Endodermal cell (in vitro differentiated cells): ENCODE data around the gene RALGPS2. TPM values are rescaled to one million over a fixed set of nuclear protein-coding genes. Genes with fewer than 3 reads are reported as not detected.

Experiments used
- DNase-seq: peaks from one replicate; pipeline ENCODE4 v3.0.0-alpha.2; 2017
- H3K27ac ChIP-seq: 2 replicates; pipeline ENCODE4 v1.5.1; 2013; ENCODE audit warnings: mild to moderate bottlenecking, low read depth, low read length, moderate library complexity
- H3K27me3 ChIP-seq: 2 replicates; pipeline ENCODE4 v1.6.1; 2013; ENCODE audit warnings: mild to moderate bottlenecking, low read length, moderate library complexity; ENCODE audit not compliant: insufficient read depth, control insufficient read depth, poor library complexity, severe bottlenecking
- H3K36me3 ChIP-seq: 2 replicates; pipeline ENCODE4 v1.7.0; 2013; ENCODE audit warnings: mild to moderate bottlenecking, low read length, moderate library complexity; ENCODE audit not compliant: control insufficient read depth, insufficient read depth
- H3K4me1 ChIP-seq: one replicate; pipeline ENCODE4 v1.7.0; 2013; ENCODE audit warnings: low read length; ENCODE audit not compliant: control insufficient read depth, insufficient read depth
- H3K4me3 ChIP-seq: 2 replicates; pipeline ENCODE4 v1.5.1; 2013; ENCODE audit warnings: mild to moderate bottlenecking, low read length, moderate library complexity
- H3K9ac ChIP-seq: 2 replicates; pipeline ENCODE4 v1.6.1; 2013; ENCODE audit warnings: mild to moderate bottlenecking, low read length, moderate library complexity; ENCODE audit not compliant: poor library complexity, severe bottlenecking; ENCODE audit errors: extremely low read depth
- H3K9me3 ChIP-seq: 2 replicates; pipeline ENCODE4 v1.6.1; 2013; ENCODE audit warnings: mild to moderate bottlenecking, low read length, moderate library complexity; ENCODE audit not compliant: control insufficient read depth
- H3K27ac Mint-ChIP-seq: 2 replicates; pipeline ENCODE4 v1.8.0; 2020; ENCODE audit warnings: mixed read lengths
- H3K27me3 Mint-ChIP-seq: 2 replicates; pipeline ENCODE4 v1.8.0; 2021; ENCODE audit warnings: mild to moderate bottlenecking, mixed read lengths; ENCODE audit not compliant: insufficient read depth
- H3K36me3 Mint-ChIP-seq: 2 replicates; pipeline ENCODE4 v1.8.0; 2020; ENCODE audit warnings: low read depth, mixed read lengths
- H3K4me1 Mint-ChIP-seq: 2 replicates; pipeline ENCODE4 v1.8.0; 2020; ENCODE audit warnings: mixed read lengths
- H3K4me3 Mint-ChIP-seq: 2 replicates; pipeline ENCODE4 v1.8.0; 2020; ENCODE audit warnings: mild to moderate bottlenecking, moderate library complexity, mixed read lengths
- H3K9me3 Mint-ChIP-seq: 2 replicates; pipeline ENCODE4 v1.8.0; 2020; ENCODE audit warnings: mild to moderate bottlenecking, mixed read lengths
- whole genome bisulfite sequencing, 2 experiments: methylation state at CpG; one replicate each; pipeline versions ENCODE4 v1.1.5 to v1.1.7; 2013; ENCODE audit warnings: missing lambda C conversion rate in 2 of 2, mixed read lengths in 1 of 2; ENCODE audit not compliant: insufficient coverage in 1 of 2, insufficient read length in 1 of 2; 5-methylcytosine and 5-hydroxymethylcytosine counted together
- total RNA-seq, 2 donors: library from RNA; stranded (reverse); fragmentation: NEBNext Ultra II Directional in 1 of 2; extraction: Animal tissue kit (Norgen Biotek cat#: 25700) in 1 of 2; gene quantifications; 2 replicates in 1 of 2; 3 replicates in 1 of 2; pipeline ENCODE4 v1.2.1, GENCODE V29; 2021
- TF ChIP-seq, protein P1 (sequence below): fragments of 200-600 bp; sonication (generic); conservative IDR thresholded peaks from 2 replicates; pipeline ENCODE4 v1.5.0; 2021; ENCODE audit warnings: antibody characterized with exemption, mild to moderate bottlenecking

The RALGPS2 gene
- total RNA-seq, 2 donors from 2014 or later: 56.6 to 73.1 TPM

DNA sequence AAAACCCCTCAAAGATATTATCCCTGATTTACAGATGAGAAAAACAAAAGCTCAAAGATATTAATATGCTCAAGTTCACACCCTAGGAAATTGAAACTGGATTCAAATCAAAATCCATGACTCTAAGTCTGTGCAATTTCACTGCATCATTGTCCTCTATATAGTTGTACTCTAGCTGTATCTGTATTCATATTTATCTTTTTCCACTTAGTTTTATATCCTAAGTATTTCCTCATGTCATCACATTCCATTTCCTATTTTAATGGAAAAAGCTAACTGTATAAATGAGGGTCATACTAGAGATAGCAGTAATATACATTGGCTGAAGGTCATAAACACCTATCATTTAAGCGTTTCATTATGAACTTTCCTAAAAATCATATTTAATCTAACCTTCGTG lies 42.2 kb upstream of the RALGPS2 start:
- Histone ChIP-seq H3K27me3 (no peaks in the 10 kb centered on the region), H3K36me3 (no peaks in the 10 kb centered on the region), H3K27ac (no peak overlapping the region), H3K4me3 (no peak overlapping the region), H3K4me1 (no peaks in the 10 kb centered on the region), H3K9me3 (no peaks in the 10 kb centered on the region), H3K9ac (no peak overlapping the region)
- TF ChIP-seq, protein P1, sequence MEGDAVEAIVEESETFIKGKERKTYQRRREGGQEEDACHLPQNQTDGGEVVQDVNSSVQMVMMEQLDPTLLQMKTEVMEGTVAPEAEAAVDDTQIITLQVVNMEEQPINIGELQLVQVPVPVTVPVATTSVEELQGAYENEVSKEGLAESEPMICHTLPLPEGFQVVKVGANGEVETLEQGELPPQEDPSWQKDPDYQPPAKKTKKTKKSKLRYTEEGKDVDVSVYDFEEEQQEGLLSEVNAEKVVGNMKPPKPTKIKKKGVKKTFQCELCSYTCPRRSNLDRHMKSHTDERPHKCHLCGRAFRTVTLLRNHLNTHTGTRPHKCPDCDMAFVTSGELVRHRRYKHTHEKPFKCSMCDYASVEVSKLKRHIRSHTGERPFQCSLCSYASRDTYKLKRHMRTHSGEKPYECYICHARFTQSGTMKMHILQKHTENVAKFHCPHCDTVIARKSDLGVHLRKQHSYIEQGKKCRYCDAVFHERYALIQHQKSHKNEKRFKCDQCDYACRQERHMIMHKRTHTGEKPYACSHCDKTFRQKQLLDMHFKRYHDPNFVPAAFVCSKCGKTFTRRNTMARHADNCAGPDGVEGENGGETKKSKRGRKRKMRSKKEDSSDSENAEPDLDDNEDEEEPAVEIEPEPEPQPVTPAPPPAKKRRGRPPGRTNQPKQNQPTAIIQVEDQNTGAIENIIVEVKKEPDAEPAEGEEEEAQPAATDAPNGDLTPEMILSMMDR: no peak
- no peak for DNase-seq
- Mint-ChIP-seq H3K27ac (no peak overlapping the region), H3K4me1 (no peaks in the 10 kb centered on the region), H3K4me3 (no peak overlapping the region), H3K36me3 (no peaks in the 10 kb centered on the region), H3K9me3 (no peaks in the 10 kb centered on the region), H3K27me3 (no peaks in the 10 kb centered on the region)
- 85% methylated on average over 2 of the region's 2 CpGs; no CpG with 5 or more reads in 1 of the 2 experiments for WGBS, 2 experiments

DNA sequence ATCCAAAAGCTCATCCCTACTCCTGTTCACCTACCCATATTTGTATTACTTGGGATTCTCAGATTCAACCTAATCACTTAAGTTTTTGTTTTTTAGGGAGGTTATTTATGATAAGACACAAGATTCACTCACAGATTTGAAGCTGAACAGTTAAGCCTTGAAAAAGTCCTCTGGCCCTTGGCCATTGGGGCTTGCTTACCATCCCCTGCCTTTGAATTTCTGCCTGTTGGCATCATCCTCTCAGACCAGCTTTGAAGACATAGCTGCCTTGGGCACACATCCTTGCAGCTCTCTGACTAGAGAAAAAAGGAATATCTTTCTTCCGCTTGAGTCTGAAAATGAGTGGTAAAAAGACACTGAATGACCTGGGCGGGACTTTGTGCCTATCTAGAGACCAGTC lies 41.8 kb upstream of the RALGPS2 start:
- no peaks in the 10 kb centered on the region for H3K4me1 ChIP-seq
- no peak overlapping the region for H3K9ac ChIP-seq
- H3K4me3 Mint-ChIP-seq: no peak overlapping the region
- TF ChIP-seq, protein P1: no peak
- DNase-seq: no peak
- no peaks in the 10 kb centered on the region for H3K27me3 Mint-ChIP-seq
- H3K27ac ChIP-seq: no peak overlapping the region
- no peak overlapping the region for H3K4me3 ChIP-seq
- no peak overlapping the region for H3K27ac Mint-ChIP-seq
- H3K27me3 ChIP-seq: no peaks in the 10 kb centered on the region
- H3K9me3 Mint-ChIP-seq: no peaks in the 10 kb centered on the region
- H3K4me1 Mint-ChIP-seq: no peaks in the 10 kb centered on the region
- no peaks in the 10 kb centered on the region for H3K9me3 ChIP-seq
- no peaks in the 10 kb centered on the region for H3K36me3 Mint-ChIP-seq
- H3K36me3 ChIP-seq: no peaks in the 10 kb centered on the region
- WGBS, 2 experiments: 89 to 90% methylated on average over 2 of the region's 2 CpGs

GRCh38 chr1:178684111-178684510 lies 40.9 kb upstream of the RALGPS2 start:
- Mint-ChIP-seq H3K4me3 (no peak overlapping the region), H3K27me3 (no peaks in the 10 kb centered on the region), H3K27ac (no peak overlapping the region), H3K36me3 (no peaks in the 10 kb centered on the region), H3K4me1 (no peaks in the 10 kb centered on the region), H3K9me3 (no peaks in the 10 kb centered on the region)
- TF ChIP-seq, protein P1: no peak
- no peaks in the 10 kb centered on the region for H3K9me3 ChIP-seq
- no peak for DNase-seq
- H3K36me3 ChIP-seq: no peaks in the 10 kb centered on the region
- H3K27ac ChIP-seq: no peak overlapping the region
- H3K4me3 ChIP-seq: no peak overlapping the region
- H3K27me3 ChIP-seq: no peaks in the 10 kb centered on the region
- H3K9ac ChIP-seq: no peak overlapping the region
- 89 to 97% methylated on average over 4 of the region's 5 CpGs for WGBS, 2 experiments
- no peaks in the 10 kb centered on the region for H3K4me1 ChIP-seq
